Suppressor macrophage treated with lipopolysaccharide for 1 hour (primary cell): ENCODE measurements around the gene TOLLIP.

ENCODE experiments used
- DNase-seq, 3 donors: peaks; one replicate each; pipeline ENCODE4 v3.0.0-alpha.2; 2020 to 2022

The TOLLIP gene

DNA sequence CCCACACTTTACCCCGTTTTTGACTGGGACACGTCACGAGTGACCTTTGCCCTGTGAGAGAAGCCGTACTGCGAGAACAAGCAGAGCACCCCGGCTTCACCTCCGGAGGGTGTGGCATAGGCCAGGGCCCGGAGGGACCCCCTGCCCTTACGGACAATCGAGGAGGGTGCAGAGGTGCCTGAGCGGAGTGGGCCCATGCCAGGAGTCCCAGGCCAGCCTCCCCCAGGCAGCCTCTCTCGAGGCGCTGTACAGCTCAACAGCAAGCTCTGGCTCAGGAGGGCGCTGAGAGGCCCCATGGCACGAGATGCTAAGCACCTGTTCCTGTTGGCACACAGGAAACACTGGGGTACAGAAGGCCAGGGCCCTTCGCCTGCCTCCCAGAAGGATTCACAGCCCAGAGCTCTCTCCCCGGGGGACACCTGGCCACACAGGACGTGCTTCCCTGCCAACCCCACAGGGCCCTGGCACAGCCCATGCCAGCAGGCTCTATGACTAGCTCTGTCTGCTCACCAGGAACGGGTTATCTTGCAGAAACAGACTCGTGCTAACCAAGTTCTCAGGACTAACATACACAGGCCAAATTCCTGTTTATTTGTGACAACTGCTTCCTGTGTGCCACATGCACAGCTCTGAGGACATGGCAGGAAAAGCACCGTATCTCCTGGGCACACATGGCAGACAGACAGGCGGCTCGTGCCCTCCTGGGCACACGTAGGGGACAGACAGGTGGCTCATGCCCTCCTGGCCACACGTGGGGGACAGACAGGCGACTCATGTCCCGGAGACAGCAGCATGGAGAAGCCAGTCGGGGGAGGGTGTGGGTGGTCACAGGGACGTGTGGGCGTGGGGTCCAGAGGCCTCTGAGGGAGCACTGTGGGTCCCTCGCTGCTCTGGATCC lies 11.6 kb downstream of the TOLLIP start:
- DNase-seq: no peak

DNA sequence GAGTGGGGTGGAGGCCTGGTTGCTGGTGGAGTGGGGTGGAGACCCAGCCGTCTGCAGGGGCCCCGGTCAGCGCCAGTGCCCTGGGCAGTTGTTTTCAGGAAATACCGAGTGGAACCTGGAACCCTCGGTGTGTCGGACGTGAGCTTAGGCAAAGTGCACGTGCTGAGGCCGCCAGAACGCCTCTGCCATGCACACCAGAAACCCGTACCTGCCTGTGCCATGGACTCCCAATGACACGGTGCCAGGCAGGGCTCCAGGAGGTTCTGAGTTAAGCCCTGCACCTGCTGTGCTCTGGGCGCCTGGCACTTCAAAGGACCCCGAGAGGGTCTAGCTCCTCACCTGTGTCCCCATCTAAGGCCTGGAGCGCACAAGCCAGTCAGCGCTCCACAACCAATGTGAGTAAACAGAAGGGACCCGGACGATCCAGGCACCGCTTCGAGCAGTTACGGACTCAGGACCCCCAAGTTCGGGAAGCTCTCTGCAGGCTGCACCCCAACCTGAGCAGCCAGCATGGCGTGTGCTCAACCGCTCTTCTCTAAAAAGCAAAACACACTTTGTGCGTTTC lies 12.3 kb downstream of the TOLLIP start:
- no peak for DNase-seq

DNA sequence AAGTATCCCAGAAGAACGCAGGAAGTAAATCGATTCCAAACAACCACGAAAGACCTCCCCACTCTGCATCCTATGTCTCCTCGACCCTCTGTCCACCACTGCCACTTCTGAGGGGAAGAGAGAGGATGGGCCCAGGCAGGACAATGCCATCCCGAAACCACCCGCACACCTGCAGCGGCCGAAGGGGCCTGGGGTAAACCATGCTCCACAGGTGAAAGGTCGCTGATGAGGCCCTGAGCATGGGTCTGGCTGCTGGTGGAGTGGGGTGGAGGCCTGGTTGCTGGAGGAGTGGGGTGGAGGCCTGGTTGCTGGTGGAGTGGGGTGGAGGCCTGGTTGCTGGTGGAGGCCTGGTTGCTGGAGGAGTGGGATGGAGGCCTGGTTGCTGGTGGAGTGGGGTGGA lies 13.1 kb downstream of the TOLLIP start:
- no peak for DNase-seq

DNA sequence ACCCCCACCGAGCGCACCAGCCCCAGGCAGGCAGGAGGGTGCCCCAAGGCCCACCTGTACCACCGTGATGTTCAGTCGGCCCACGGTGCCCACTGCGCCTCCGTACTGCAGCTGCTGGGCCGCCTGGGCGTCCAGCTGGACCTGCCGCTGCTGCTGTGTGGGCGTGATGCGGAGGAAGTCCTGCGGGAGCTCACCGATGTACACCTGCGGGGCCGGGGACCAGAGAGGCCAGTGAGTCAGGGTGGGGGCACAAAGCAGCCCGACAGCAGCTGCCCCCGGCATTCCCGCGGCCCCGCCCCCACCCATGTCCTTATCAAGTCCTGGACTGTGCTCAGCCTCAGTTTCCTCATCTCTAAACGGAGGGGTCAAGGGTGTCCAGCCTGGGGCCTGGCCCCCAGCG lies 13.8 kb downstream of the TOLLIP start:
- DNase-seq: no peak

DNA sequence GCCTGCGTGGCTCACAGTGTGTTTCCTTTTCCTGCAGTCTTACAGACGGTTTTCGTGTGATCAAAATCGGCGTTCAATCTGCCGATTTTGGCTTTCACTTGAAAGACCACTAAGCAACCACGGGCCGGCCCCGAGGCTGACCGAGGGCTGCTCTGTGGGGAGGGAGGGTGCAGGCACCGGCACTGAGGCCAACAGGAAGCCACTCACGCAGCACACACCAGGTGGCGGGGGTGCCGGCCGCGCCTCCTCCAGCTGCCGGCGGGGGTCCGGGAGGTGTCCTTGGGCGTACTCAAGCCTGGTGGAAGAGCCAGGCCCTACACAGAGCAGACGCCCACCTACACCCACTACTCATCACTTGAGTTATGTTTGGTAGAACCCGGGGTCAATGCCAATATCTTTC lies 14.3 kb downstream of the TOLLIP start:
- no peak for DNase-seq

DNA sequence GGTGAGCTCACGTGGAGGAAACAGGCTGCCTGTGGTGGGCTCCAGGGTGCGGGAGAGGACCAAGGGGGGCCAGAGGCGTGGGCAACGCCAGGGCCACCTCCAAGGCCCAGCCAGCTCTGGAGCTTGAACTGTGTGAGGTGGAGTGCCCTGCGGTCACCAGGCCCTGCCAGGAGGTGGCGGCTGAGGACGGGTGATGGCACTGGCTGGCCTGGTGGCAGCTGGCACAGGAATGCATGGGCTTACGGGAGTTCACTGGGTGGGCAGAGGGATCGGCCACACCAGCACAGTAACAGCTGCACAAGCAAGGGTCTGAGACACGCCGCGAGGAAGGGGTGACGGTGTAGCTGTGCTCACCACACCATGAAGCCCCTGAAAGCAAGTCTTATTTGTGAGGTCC lies 15.8 kb downstream of the TOLLIP start:
- peak in 2 of 3 donors; percentile 27 to 45 for DNase-seq

DNA sequence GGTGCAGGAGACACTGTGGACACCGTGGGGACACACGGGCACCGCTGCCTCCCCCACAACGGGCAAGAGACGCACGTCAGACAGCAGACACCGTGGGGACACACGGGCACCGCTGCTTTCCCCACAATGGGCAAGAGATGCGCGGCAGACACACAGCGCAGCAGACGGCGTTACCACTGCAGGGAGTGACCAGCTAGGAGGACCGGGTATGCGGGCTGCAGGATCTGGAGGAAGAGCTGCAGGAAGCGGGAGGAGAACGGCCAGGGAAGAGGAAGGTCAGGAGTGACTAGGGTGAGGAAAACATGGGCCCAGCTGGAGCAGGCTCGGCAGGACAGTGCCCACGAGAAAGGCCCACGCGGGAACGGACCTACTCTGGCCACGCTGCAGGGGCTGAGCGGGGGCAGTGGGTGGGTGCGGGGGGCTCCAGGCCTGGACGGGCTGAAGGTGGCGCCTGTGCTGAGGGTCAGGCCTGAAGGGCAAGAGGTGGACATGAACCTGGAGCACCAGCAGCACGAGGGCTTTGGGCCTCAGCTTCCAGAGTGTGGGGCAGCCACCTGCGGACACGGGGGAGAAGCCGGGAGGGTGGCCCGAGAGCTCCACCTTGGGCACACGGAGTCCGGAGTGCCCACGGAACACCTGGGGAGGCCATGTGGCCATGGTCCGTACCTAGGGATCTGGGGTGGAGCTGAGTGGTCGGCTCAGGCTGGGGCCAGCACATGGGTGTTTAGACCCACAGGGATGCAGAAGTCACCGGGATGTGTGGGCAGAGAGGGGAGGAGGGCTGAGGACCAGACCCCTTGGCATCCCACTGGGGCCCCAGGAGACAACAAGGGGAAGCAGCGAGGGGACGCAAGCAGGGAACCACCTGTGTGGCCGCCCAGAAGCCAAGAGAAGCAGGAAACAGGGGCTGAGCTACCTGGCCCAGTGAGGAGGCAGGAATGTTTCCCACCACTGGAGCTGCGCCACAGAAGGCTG lies 16.5 kb downstream of the TOLLIP start:
- no peak for DNase-seq

DNA sequence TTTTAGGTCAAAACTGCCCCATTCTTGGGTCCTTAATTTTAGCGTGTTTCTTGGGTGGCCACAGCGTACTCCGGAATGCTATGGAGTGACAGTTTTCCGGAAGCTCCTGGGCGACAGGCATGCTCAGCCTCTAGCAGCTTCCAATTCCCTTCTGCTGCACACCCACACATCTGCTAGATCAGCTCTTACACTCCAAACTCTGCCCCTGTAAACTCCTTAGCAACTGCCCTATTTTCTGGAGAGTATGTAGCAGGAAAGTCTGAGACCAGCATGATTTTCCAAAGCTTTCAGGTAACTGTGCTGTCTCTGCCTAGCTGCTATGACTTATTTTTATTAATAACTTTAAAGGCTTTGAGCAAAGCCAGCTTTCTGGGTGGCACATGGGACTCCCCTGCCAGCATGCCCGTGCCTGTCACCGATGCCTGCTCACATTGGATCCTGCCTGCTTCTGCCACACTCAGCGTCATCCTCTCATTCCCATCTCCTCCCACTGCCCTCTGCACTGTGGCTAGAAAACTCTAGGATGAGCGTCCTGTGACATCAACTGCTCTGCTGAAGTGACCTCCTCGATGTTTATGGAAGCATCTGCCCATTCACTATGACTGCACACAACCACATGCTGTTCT lies 17.3 kb downstream of the TOLLIP start:
- no peak for DNase-seq

DNA sequence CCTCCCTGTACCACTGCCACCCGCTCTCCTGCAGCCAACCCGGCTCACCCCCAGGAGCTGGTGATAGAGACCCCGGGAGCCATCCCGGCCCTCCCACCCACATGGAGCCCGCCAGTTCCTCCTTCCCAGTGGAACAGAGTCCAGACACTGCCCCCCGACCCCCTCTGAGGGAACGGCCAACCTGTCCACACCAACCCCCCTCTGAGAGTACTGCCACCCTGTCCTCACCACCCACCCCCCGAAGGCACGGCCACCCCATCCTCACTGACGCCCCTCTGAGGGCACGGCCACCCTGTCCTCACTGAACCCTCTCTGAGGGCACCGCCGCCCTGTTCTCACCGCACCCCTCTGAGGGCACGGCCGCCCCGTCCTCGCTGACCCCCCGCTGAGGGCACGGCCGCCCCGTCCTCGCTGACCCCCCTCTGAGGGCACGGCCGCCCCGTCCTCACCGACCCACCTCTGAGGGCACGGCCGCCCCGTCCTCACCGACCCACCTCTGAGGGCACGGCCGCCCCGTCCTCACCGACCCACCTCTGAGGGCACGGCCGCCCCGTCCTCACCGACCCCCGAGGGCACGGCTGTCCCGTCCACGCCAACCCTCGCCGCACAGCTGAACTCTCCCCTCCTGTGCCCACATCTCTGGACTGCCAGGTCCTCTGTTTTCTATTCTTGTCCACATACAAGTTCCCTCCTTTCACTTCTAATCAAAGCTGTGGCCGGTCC lies 18.0 kb downstream of the TOLLIP start:
- DNase-seq: no peak

DNA sequence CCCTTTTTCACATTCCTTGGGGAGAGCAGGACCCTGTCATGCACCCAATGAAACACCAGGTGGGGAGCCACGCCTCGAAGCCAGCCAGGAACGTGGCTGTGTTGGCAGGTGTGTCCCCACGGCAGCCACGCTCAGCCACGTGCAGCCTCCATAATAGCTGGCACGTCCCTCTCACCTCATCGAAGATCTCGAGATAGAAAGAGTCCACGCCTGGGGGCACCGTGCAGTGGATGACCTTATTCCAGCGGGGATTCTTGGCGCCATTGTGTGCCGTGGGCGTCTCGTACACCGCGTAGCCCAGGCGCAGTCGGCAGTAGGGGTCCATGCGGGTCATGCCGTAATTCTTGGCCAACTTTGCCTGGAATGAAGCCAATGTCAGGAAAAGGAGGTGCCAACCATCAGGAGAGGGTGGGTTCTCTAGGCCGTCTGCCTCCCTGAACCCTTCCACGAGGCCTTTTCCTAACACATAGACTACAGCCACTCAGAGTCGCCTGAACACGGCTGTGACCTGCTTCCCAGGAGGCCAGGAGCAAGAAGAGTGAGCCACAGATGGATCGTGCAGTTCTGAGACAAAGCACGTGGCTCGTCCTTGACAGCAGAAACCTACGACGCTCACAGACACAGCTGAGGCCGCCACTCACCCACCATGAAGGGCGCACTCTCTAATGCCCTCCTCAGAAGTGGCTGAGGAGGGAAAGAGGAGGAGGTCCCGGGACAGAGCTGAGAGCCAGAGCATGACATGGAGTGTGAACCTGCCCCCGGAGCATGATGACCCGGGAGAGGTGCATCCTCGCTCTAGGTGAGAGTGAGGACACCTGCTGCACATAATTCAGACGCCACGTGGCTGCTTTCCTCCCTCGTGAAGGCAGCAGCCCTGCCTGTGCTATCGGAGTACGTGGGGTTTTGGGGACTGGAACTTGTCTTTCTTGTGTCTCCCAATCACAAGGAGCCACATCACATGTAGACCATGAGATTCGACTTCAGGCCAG lies 19.1 kb downstream of the TOLLIP start:
- no peak for DNase-seq

DNA sequence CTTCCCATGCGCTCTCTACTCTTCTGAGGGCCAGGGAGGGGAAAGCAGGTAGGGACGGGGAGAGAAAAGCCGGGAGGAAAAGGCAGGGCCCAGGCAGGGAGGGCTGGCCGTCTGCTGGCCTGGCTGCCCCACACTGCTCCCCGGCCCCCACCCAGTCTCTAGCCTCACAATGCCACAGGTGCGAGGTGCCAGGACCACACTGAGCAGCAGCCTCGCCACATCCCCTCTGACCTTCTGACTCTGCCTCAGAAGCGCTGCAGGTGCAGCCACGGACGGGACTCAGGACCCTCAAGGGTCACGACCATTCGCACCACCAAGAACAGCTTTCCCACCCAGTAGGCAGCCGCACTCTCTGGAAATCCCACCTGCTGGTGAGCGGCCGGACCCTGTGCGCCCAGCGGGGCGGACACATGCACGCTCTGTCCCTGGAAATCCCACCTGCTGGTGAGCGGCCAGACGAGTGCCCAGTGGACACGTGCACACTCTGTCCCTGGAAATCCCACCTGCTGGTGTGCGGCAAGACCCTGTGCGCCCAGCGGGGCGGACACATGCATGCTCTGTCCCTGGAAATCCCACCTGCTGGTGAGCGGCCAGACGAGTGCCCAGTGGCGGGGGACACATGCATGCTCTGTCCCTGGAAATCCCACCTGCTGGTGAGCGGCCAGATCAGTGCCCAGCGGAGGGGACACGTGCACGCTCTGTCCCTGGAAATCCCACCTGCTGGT lies 20.1 kb downstream of the TOLLIP start:
- DNase-seq: no peak

DNA sequence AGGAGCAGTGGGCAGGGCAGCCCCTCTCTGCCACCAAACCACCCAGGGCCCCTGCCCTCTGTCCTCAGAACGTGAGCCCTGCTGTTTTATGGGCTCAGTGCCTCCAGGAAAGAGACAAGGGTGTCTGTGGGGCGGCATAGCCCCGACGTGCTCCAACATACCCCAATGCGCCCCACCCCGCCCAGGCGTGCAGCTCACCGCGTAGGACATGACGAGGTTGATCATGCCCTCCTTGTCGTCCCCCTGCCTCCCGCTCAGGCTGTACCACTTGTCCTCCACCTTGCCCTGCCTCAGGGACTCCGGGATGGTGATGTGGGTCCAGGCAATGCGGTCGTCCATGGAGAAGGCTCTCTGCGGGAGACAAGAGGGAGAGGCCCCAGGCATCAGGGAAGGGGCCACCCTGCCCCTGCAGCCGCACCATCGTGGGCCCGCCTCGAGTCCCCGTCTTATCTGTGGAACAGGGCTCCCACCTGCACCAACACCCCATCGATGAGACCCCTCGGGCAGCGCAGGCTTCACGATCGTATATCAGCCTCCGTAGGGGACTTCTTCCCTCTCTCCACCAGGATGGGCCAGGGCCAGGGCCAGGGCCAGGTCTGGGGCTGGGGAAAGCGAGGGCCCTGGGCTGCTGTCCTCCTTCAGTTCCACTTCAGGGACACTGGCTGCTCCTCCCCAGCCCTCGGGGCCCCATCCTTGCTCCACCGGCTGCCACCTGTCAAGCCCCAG lies 20.8 kb downstream of the TOLLIP start:
- no peak for DNase-seq

DNA sequence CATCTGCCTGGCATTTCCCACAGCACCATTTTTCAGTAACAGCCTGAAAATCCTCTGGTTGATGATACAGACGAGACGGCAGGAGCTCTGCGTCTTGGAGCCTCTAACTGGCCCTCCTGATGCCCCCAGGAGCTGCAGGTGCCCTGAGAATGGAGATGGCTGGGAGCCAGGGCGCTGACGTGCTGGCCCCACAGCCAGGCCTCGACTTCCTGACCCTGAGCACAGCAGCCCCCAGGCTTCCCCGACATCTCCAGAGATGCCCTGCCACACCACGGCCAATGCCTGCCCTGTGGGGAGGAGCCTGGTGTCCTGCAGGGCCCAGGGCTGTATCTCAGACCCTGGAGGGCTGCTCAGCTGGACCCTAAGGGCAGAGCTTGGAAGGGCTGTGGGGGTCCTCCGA lies 21.5 kb downstream of the TOLLIP start:
- DNase-seq: no peak

DNA sequence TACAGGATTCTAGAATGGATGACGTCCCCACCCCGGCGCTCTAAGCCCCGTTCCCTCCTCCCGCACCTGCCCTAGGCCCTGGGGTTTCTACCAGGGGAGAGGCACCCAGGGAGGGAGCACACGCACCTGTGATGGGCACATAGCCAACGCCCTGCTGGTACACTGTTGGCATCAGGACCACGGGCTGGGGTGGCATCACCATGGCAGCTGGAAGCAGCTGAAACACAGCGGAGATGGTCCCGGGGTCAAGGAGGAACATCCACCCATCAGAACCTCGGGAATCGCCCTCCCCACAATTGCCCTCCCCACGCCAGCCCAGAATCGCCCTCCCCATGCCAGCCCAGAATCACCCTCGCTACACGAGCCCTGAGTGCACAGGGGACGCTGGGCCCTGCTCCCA lies 23.6 kb downstream of the TOLLIP start:
- DNase-seq: no peak

DNA sequence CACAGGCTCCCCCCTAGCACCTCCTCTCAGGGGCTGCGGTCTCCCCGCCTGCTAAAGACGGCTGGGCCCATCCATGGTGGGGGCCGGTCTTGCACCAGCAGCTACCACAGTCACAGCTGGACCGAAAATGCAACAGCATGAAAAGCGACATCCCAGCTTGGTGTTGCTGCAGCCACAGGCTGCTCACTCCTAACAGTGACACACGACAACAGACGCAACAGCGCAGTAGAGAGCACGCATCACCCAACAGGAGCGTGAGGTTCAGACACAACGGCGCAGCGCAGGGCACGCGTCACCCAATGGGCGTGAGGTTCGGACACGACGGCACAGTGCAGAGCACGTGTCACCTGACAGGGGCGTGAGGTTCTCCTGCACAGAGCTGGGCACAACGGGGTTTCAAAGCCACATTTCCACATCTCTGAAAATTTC lies 24.1 kb downstream of the TOLLIP start:
- no peak for DNase-seq

DNA sequence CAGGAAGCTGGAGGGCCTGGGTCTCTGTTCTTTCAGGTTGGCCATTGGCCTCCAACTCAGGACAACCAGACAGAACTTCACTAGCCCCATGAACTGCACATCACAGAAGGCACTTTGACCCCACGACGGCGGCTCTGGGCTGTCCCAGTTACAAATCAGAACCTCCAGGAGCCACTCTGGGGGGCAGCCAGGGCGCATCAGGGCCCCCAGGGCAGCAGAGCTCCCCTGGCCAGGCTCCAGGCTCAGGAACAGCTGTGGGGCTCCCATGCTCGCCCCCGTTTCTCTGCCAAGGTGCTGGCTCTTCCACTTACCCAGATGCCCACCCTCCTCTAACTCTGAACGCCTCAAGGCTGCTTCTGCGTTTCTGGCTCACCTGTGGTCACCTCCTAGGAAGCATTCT lies 25.5 kb downstream of the TOLLIP start:
- no peak for DNase-seq

DNA sequence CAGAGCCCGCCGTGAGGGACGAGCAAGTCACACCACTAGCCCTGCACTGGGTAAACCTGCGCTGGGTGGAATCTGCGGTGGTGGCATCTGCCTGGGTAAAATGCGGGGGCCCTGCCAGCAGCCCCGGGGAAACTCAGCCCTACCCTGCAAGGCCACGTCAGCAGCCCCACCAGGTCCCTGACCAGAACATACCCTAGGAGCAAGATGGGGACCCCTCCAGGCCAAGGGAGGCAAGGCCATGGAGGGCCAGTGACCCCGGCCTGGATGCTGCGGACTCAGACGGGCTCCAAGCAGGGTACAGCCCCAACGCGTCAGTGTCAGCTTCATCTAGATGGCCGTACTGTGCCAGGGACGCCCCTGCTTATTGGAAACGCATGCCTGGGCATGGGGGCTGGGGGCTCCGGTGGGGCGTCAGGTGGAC lies 26.3 kb downstream of the TOLLIP start:
- DNase-seq: no peak

DNA sequence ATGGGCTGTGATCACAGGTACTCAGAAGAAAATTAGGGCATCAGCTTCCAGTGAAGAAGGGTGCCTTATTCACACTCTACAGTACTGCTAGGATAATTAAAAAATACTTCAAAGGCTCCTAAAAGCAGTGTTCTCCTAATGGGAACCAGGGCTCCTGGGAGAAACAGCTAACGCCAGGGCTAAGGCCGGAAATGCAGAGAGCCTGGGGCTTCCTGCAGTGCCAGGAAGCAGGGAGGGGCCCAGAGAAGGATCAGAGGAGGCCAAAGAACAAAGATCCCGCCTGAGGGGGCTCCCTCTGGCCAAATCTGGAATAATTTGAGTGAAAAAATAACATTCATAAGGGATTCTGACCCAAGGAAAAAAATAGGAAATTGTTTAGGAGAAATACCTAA lies 27.5 kb downstream of the TOLLIP start:
- no peak for DNase-seq

DNA sequence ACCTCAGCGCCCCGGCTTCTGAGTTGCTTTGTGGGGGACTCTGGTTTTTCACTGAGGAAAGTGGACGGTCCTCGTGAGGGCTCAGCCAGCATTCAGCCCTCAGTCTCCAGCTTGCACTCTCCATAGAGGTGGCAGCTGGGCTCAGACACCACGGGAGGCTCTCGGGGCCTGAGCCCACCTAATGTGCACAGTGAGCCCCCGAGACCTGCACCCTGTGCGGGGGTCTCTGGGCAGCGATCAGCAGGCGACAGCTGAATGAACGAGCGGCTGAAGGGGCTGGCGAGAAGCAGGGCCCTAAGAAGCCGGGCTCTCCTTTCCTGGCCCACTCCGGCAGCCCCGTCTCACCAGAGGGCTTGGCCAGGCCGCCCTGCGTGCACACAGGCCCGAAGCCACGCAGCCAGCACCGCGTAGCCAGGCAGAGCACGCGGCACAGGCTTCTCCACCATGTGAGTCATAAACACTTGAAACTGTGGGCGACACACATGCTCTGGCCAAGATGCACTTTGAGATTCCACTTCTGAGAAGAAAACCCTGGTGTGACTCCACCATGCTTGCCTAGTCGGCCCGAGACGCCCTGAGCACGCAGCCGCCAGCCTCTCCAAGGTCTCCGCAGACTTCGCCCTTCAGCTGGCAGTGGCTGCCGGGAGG lies 28.0 kb downstream of the TOLLIP start:
- DNase-seq: no peak
